Measurements from ENCODE around the gene SRC. TPM values are rescaled to one million over a fixed set of nuclear protein-coding genes. Genes with fewer than 3 reads are reported as not detected.
A peak's percentile ranks its signal among the peaks of the same experiment; 100 is the strongest.

The SRC gene
- total RNA-seq, 1 donor from 2014 or later, result 72.7 TPM

DNA sequence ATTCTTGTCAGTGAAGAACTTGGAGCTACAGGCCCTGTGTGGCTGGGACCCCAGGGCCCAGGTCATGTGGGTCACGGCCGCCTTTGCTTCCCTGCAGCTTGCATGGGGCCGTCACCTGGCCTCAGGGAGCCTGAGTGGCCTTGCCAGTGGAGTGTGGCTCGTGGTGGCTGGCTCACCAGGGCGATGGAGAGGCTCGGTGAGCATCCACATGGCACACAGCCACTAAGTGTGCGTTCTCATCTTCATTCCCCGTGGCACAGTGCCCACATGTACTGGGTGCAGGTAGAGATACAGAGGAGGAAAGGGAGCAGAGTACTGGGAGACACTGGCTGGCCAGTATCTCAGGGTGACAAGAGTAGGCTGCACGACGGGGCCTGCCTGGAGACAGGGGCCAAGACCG is 35.0 kb upstream of the SRC start:
- no peak for DNase-seq
- peaks cover 41% of the 10 kb centered on the region for H3K4me1 Mint-ChIP-seq
- POLR2A ChIA-PET, result no interaction called here
- H3K36me3 Mint-ChIP-seq (ENCODE audit: low read depth), result peaks cover 63% of the 10 kb centered on the region
- ATAC-seq (ENCODE audit: low read depth), result no peak
- CTCF ChIA-PET, result no interaction called here
- H3K27me3 Mint-ChIP-seq, result no peaks in the 10 kb centered on the region
- TF ChIP-seq, protein P1, sequence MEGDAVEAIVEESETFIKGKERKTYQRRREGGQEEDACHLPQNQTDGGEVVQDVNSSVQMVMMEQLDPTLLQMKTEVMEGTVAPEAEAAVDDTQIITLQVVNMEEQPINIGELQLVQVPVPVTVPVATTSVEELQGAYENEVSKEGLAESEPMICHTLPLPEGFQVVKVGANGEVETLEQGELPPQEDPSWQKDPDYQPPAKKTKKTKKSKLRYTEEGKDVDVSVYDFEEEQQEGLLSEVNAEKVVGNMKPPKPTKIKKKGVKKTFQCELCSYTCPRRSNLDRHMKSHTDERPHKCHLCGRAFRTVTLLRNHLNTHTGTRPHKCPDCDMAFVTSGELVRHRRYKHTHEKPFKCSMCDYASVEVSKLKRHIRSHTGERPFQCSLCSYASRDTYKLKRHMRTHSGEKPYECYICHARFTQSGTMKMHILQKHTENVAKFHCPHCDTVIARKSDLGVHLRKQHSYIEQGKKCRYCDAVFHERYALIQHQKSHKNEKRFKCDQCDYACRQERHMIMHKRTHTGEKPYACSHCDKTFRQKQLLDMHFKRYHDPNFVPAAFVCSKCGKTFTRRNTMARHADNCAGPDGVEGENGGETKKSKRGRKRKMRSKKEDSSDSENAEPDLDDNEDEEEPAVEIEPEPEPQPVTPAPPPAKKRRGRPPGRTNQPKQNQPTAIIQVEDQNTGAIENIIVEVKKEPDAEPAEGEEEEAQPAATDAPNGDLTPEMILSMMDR (IDR thresholded peaks at IDR 0.05), result no peak
- H3K9me3 Mint-ChIP-seq, result no peaks in the 10 kb centered on the region
- H3K4me3 Mint-ChIP-seq, result no peak overlapping the region
- intact Hi-C loops (cut with micrococcal nuclease), result no loop called here
- H3K27ac Mint-ChIP-seq, result no peak overlapping the region

DNA sequence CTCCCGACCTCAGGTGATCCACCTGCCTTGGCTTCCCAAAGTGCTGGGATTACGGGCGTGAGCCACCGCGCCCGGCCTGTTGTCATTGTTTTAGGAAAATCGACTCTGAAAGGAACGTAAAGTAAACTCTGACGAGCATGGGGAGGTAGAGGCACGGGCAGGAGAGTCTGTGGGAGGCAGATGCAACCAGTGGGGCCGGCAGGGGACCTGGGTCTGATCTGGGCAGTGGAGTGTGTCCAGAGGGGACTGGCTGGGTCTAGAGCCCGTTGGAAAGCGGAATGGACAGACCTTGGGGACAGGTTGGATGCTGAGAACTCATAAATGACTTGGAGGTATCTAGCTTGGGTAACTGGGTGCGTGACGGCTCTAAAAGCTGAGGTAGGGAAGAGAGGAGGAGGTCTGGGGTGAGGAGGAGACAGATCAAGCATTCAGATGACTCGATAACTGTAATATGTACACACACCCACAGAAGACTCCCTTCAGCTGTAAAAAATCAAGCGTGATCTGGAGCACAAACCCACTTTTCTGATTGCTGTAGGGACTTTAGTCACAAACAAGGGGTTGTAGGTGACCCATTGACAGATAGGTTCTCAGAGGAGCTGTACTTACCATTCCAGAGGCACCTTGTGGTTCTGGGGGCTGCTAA is 34.1 kb upstream of the SRC start:
- CTCF ChIA-PET, result interaction anchor here (0.7 kb wide), 1 partner anchor 34 kb away, joined by 3 read pairs; no protein-coding TSS in a partner anchor

DNA sequence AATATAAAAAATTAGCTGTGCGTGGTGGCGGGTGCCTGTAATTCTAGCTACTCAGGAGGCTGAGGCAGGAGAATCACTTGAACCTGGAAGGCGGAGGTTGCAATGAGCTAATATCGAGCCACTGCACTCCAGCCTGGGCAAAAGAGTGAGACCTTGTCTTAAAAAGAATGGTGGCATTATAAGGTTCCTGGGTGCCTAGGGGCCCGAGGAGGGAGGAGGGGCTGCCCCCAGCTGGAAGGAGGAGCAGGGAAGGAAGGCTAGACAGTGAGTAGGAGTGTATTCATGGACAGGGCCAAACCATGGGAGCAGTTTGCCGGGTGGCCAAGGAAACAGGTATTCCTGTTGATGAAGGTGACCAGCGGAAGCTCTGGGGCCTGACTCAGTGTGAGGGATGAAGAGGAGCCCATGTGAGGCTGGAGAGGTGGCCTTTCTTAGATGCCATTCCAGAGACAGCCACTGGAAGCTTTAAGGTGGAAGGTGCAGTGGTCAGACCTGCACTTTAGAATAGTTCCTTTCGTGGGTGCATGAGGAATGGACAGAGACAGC is 32.3 kb upstream of the SRC start:
- H3K4me1 Mint-ChIP-seq, result peaks cover 54% of the 10 kb centered on the region
- H3K36me3 Mint-ChIP-seq (ENCODE audit: low read depth), result peaks cover 67% of the 10 kb centered on the region
- intact Hi-C loops (cut with micrococcal nuclease), result no loop called here
- H3K27me3 Mint-ChIP-seq, result no peaks in the 10 kb centered on the region
- DNase-seq (no peak), ATAC-seq (ENCODE audit: low read depth) (no peak)
- TF ChIP-seq, protein P1 (IDR thresholded peaks at IDR 0.05), result no peak
- H3K4me3 Mint-ChIP-seq, result no peak overlapping the region
- ChIA-PET POLR2A (interaction anchor here (0.7 to 2.1 kb wide), 6 partner anchors 12 to 36 kb away, joined by 3 to 15 read pairs (median 4); partner anchors contain the start of genes MANBAL and SRC), CTCF (interaction anchor here (1.2 kb wide), 1 partner anchor 38 kb away, joined by 3 read pairs; no protein-coding TSS in a partner anchor)
- H3K27ac Mint-ChIP-seq, result peak overlapping the region; percentile 92
- H3K9me3 Mint-ChIP-seq, result no peaks in the 10 kb centered on the region

More for the DNA sequence above, 34.1 kb upstream of the SRC start:
- Mint-ChIP-seq H3K9me3 (no peaks in the 10 kb centered on the region), H3K27me3 (no peaks in the 10 kb centered on the region), H3K4me1 (peaks cover 50% of the 10 kb centered on the region), H3K36me3 (ENCODE audit: low read depth) (peaks cover 62% of the 10 kb centered on the region), H3K4me3 (no peak overlapping the region), H3K27ac (no peak overlapping the region)
- ATAC-seq (ENCODE audit: low read depth) (no peak), DNase-seq (no peak)
- TF ChIP-seq, protein P1 (IDR thresholded peaks at IDR 0.05), result no peak
- intact Hi-C loops (cut with micrococcal nuclease), result no loop called here
- POLR2A ChIA-PET, result interaction anchor here (0.7 kb wide), 1 partner anchor 27 kb away, joined by 4 read pairs; no protein-coding TSS in a partner anchor

DNA sequence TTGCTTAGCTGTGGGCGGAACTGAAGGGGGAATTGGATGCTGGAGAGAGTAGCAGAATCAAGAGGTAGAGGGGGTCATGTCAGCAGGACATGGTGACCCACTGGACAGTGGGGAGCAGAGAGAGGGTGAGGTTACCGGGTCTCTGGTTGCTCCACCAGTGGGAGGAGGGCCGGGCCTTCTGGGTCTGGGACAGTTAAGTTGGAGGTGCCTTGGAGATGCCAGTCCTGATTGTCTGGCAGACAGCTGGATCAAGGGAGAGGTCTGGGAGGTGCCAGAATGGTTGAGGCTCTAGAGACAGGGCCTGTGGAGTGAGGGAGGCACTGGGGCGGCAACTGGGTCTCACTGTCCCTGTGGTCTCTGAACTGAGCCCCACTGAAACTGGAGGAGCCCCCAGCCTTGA is 31.8 kb upstream of the SRC start:
- ChIA-PET POLR2A (interaction anchor here (0.7 to 2.1 kb wide), 5 partner anchors 12 to 37 kb away, joined by 3 to 15 read pairs (median 3); partner anchors contain the start of genes MANBAL and SRC), CTCF (interaction anchor here (1.2 kb wide), 1 partner anchor 38 kb away, joined by 3 read pairs; no protein-coding TSS in a partner anchor)
- ATAC-seq (ENCODE audit: low read depth), result no peak
- Mint-ChIP-seq H3K27ac (peak overlapping the region; percentile 92), H3K27me3 (no peaks in the 10 kb centered on the region), H3K4me3 (no peak overlapping the region), H3K9me3 (no peaks in the 10 kb centered on the region), H3K36me3 (ENCODE audit: low read depth) (peaks cover 63% of the 10 kb centered on the region), H3K4me1 (peaks cover 53% of the 10 kb centered on the region)
- intact Hi-C loops (cut with micrococcal nuclease), result no loop called here
- DNase-seq, result no peak
- TF ChIP-seq, protein P1 (IDR thresholded peaks at IDR 0.05), result no peak

DNA sequence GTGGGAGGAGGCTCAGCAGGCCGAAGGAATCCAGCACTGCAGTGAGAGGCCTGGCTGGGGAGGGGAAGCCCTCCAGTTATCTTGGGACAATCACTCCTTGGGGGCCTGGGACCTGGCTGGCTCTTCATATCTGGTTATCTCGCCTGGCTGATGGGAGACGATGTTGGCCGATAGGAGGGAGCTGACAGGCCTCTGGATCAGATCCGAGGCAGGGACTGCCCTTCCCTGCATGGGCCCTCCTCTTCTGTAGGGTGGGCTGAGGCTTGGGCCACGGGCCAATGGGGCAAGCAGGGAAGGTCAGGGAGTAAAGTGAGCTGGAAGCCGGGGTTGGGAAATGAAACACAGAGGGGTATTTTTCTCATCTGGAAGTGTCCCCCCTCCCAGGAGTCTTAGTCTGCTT is 31.3 kb upstream of the SRC start:
- H3K9me3 Mint-ChIP-seq, result no peaks in the 10 kb centered on the region
- DNase-seq (no peak), ATAC-seq (ENCODE audit: low read depth) (no peak)
- peaks cover 63% of the 10 kb centered on the region for H3K36me3 Mint-ChIP-seq (ENCODE audit: low read depth)
- H3K4me1 Mint-ChIP-seq, result peaks cover 56% of the 10 kb centered on the region
- CTCF ChIA-PET, result interaction anchor here (1.2 kb wide), 1 partner anchor 39 kb away, joined by 3 read pairs; no protein-coding TSS in a partner anchor
- H3K27ac Mint-ChIP-seq, result peak overlapping the region; percentile 92
- no peaks in the 10 kb centered on the region for H3K27me3 Mint-ChIP-seq
- H3K4me3 Mint-ChIP-seq, result no peak overlapping the region
- intact Hi-C loops (cut with micrococcal nuclease), result loop anchor here (5.0 kb wide), 1 partner anchor 38 kb away; no protein-coding TSS in a partner anchor
- POLR2A ChIA-PET, result interaction anchor here (0.6 to 2.1 kb wide), 5 partner anchors 13 to 45 kb away, joined by 3 to 15 read pairs (median 4); partner anchors contain the start of genes MANBAL and SRC
- TF ChIP-seq, protein P1 (IDR thresholded peaks at IDR 0.05), result no peak
